Liver (tissue), 3 donors: ENCODE data around the gene TP53AIP1.

Source experiments
- CTCF ChIP-seq: fragments of 150-350 bp; IDR thresholded peaks from 2 replicates; pipeline ENCODE4 v1.5.1; 2017; ENCODE audit warnings: improper control_type of control experiment, low read depth, low read length; ENCODE audit not compliant: missing input control
- GABPA ChIP-seq, 2 donors: IDR thresholded peaks in 1 of 2; conservative IDR thresholded peaks in 1 of 2; 2 replicates each; pipeline ENCODE4 v1.6.1; 2016; ENCODE audit warnings: antibody characterized with exemption in 2 of 2, mild to moderate bottlenecking in 1 of 2, moderate library complexity in 1 of 2
- HNF4A ChIP-seq, 2 donors: conservative IDR thresholded peaks; 2 replicates each; pipeline ENCODE4 v1.6.1; 2016; ENCODE audit warnings: antibody characterized with exemption in 2 of 2, mild to moderate bottlenecking in 2 of 2
- RXRA ChIP-seq, 2 donors: IDR thresholded peaks; 2 replicates each; pipeline ENCODE4 v1.6.1; 2017 to 2018; ENCODE audit warnings: antibody characterized with exemption in 2 of 2, mild to moderate bottlenecking in 1 of 2
- TAF1 ChIP-seq: conservative IDR thresholded peaks from 2 replicates; pipeline ENCODE4 v1.6.1; 2016; ENCODE audit warnings: antibody characterized with exemption, mild to moderate bottlenecking
- donor health status: healthy.
- donor health status: healthy.

DNA sequence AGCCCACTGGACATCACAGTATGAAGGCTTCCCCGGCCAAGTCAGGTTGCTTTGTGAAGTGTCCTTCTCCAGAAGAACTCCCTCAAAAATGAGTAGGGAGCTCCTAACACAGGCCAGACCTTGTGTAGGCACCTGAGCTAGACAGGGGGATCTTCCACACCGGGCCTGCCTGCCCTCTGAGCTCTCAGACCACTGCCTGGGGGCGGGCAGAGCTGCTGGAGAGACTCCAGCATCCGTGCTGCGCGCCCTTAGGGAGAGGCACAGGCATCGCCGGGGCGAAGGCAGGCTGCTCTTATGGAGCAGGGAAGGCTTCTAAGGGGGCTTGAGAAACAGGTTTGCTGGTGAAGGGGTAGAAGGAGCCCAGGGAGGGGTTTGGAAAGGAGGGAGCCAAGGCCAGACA is 47.1 kb downstream of the TP53AIP1 start:
- no peak for TF ChIP-seq TAF1
- TF ChIP-seq HNF4A (conservative IDR thresholded peaks at IDR 0.05), result no peak
- no peak for TF ChIP-seq CTCF
- TF ChIP-seq GABPA (IDR thresholded peaks at IDR 0.05 in 1 of 2, conservative IDR thresholded peaks at IDR 0.05 in 1 of 2), result no peak
- TF ChIP-seq RXRA (IDR thresholded peaks at IDR 0.05), result no peak
